DMS153 treated with DMSO at 0.1 percent for 48 hours (cell line): ENCODE data around the gene LTBP2.

Experiments used
- DNase-seq: peaks from one replicate; lab custom pipeline; 2025; ENCODE audit not compliant: unreplicated experiment; lab: John Stamatoyannopoulos, UW

Gene LTBP2

DNA sequence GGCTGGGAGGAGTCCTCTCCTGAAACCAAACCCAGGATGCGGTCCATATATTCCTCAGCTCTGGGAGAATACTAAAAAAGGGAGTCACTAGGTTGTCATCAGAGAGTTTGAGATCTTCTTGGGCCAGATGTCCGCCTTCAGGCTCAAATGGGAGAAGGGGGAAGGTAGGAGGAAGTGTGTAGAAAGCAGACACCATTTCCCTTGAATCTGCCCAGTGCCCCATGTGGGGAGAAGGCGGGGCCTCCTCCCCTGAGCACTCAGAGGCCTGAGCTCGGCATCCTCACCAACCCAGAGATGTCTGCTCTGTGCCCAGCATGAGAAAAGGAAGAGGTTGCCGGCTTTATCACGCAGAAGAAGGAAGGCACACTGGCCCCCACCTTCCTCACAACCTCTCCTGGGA, 37.3 kb downstream of the LTBP2 start:
- DNase-seq: no peak

DNA sequence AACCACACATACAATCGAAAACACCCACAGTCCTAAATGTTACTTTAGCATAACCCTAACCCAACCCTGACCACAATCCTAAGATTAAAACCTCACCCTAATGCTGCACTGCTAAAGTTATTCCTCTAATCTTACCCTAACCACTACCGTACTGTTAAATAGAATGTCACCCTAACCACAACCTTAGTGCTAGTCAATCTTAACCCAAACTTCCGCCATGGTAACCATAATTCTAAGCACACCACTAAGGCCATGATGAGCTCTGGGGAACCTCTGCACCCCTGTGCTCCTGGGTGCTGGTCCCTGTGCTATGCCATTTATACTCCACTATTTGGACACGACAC, 38.0 kb downstream of the LTBP2 start:
- no peak for DNase-seq

DNA sequence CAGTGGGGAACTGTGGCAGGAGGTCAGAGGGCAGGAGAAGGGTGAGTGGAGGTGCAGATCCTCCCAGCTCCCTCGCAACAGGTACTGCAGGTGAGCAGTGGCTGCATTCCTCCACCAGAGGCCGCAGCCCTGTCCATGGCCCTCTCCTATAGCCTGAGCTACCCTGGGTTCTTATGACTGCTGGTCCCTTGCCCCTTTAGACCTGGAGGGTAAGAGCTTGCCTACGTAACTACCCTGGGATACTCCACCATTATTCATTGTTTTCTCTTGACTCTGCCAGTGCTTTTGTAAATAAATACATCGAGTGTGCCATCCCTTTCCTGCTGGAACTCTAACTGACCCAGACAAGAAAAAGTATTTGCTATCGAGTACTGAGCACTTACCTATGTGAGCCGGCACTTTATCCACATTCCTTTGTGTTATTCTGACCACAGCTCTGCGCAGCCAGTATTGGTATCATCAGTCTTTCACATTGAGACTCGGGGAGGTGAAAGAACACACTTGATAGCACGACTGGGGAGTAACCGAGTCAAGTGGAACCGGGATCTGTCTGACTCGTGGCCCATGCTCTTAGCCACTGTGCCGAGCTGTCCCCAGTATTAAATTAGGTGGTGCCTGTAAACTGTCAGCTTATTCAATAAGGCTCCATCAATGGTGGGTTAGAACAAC, 38.5 kb downstream of the LTBP2 start:
- DNase-seq: peak; percentile 2

DNA sequence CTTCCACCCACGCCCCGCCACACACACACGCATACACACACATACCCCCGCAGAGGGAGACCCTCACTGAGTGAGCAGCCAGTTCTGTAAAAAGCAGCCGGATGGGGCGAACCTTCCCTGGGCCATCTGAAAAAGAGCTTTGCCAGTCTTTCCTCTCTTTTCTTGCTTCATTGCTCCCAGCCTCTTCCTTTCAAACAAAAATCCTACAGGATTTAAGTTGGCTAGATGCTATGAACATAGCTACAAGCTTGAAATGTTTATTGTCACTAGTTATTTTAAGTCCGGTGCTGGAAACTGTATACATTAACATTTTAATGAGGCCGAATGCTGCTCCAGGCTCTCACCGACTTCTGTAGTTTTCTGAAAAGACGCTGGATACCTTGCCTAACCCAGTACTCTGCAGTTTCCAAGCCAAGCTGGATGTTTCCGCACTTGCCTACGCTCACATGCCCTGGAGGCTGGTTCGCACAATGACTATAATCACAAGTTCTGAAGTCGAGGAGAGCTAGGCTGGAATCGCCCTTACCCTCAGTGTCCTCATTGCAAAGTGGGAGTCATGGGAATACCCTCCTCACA, 39.2 kb downstream of the LTBP2 start:
- no peak for DNase-seq

DNA sequence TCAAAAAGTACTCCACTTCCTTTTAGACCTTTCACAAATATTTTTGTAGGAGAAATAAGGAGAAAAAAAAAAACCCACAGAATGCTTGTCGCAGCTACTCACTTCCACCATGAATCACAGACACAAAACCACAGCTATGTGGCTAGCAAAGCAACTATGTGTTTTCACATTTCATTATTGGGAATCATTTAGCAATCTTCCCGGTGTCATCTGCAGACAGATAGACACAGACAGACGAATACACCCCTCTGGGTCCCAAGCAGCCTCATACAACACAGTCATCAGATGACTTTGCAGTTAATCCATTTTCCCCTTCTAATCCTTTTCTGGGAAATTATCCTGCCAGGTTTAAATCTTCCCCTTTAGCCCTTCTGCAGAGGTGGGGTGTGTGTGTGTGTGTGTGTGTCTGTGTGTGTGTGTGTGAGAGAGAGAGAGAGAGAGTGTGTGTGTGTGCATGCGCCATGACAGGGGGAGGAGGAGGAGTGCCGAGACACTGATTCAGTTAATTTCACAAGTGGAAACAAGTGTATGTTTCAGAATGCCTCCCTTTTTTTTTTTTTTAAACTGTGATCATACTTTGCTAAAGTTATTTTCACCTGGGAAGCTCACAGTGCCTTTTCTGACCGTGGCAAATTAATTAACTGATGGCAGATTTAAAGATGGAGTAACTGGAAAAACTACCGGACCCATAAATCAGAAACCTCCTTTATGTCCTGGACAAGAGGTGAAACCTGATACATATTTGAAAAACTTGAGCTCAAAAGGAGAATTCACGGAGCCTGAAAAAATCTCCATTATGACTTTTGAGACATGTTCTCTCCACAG, 39.9 kb downstream of the LTBP2 start:
- peak; percentile 6 for DNase-seq

DNA sequence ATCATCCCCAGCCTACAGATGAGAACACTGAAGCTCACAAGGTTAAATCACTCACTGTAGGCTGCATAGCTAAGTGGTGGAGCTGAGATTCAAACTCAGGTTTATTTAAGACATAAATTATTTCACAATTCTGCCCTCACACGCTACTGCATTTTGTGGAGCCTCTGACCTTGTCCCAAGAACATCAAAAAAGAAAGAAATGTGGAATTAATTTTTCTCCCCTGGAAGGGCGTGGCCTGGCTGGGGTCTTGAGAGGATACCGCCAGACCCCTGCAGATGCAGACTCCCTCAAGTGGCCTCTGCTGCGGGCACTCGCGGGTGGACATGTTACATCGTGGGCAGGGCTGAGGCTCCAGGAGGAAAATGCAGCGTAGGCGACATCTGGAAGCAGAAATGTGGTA, 40.6 kb downstream of the LTBP2 start:
- DNase-seq: no peak

DNA sequence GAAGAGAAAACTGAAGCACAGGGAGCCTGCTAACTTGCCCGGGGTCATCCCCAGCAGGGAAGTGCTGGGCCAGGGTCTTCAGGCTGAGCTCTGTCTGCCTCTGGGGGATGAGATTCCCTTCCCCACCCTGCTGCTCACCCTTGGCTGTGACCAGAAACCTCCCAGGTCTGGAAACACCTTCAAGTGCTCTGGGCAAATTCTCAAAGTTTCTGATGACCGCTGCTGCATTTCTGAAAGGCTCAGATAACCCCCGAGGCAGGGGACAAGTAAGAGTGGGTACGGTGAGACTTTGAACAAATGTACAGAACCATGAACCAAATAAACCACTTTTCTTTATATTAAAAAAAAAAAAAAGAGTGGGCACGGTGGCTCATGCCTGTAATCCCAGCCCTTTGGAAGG, 41.3 kb downstream of the LTBP2 start:
- DNase-seq: no peak

DNA sequence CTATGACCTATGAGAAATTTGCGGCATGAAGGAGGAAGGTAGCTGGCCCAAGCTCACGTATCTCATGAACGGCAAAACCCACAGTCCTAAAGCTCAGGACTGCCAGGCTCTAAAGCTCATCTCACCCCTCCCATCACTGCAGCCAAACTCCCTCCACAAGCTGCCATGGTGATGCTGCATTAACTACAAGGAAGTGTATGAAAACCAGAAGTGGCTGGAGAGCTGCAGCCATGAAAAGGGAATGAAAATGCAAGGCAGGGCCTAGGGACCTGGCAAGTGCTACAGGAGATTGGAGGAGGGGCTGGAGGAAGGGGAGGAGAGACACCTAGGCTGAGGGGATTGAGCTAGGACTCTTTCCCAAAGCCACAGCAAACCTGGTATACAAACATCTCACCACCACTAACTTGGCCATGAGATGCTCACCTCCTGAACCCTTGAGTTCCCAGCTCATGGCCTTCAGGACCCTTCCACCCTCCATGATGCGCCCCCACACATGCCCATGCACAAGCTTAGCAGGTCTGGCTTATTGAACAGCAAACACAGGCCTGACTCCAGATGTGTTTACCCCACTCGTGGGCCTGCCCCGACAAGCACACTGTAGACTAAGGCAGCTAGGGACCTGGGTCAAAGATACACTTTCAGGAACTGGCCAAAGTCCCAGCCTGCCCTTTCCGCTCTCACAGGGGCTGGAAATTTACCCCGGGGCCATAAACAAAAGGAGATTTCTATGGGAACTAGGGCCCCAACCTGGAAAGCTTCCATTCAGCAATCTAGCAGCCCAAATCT, 42.0 kb downstream of the LTBP2 start:
- peak; percentile 8 for DNase-seq

DNA sequence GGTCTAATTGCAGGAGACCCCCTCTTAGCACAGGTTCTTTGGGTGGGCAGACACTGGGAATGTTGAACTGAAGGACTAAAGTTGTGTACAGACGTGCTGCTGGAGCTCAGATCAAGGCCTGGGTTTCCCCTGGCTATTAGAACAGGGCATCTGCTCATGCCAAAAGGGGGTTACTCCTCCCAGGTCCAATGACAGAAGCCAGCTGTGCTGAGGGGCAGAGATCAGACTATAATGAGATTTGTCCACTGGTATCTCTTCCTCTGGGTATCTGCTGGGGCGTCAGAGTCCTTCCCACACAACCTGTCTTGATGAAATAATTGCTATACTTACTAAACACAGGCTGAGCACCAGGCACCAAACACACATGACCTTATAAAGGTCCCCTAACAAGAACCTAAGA, 42.6 kb downstream of the LTBP2 start:
- no peak for DNase-seq

DNA sequence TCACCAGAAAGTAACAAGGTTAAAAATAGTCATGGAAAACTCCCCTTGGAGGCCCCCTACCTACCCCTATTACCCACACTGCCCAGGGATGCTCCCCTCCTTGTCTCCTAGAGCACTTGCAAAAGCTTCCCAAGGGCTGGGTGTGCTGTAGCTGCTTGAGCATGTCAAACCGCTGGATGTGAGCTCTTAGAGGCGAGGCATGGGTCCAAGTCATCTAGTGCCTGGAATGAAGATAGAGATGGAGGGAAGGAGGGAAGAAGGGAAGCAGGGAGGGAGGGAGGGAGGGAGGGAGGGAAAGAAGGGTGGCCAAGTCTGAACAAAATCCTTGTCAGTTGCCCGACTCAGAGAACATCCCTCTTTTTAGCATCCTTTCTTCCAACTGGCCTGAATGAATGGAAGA, 43.1 kb downstream of the LTBP2 start:
- DNase-seq: no peak

DNA sequence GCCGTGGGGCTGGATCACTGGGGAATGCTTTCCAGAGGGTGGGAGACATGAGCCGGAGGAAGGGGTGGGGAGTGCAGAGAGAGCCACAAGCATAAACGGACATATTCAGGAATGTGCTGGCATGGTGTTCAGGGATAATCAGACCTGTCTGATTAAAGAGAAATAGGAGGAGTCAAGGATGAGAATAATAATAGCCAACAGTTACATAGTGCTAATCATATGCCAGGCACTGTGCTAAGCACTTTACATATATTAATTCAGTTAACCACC, 43.7 kb downstream of the LTBP2 start:
- DNase-seq: no peak

DNA sequence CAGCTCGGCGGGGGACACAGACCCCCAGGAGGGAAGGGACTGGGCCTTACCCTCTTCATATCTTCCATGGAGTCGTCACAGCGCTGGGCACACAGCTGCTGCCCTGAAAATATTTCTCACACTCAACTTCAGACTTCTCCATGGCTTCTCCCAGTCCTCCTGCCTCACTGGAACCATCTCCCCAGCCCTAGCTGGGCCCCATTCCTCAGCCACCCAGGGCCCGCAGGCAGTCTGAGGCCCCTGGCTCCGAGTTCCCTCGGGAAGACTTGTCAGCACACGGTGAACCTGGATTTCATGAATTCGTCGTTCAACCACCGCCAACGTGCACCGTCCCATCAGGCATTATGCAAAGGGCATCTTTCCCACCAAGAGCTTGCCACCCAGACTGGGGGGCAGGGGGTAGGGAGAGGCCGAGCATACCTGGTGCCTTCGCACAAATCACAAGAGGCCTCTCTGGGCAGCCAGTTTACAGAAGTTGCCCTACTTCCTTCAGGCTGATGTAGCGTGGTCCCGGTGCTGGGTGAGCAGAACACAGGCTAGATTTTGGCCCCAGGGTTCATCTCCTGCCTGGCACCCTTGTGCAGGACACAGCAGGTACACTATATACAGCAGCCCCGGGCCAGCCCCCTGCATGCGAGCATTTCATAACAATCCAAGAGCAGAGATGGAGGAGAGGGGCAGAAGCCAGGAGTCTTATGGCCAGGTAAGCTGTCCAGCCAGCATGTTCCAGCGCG, 44.2 kb downstream of the LTBP2 start:
- DNase-seq: no peak

DNA sequence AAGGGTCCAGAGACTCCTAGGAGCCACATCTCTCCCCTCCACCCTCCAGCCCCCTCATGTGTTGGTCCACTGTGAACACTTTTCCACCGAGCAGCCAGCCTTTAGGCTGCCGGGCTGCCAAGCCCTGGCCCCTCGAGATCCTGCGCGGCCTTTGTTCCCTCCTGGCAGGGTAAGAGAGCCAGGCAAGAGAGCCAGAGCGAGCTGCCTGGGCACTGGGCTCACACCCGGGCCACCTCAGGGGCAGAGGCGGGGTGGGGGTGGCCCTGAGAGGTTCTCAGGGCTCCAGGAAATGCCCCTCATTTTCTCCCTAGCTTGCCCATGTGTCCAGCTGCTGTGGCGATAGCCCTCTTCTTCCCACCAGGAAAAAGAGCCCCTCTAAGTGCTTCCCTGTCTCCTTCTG, 44.8 kb downstream of the LTBP2 start:
- no peak for DNase-seq

DNA sequence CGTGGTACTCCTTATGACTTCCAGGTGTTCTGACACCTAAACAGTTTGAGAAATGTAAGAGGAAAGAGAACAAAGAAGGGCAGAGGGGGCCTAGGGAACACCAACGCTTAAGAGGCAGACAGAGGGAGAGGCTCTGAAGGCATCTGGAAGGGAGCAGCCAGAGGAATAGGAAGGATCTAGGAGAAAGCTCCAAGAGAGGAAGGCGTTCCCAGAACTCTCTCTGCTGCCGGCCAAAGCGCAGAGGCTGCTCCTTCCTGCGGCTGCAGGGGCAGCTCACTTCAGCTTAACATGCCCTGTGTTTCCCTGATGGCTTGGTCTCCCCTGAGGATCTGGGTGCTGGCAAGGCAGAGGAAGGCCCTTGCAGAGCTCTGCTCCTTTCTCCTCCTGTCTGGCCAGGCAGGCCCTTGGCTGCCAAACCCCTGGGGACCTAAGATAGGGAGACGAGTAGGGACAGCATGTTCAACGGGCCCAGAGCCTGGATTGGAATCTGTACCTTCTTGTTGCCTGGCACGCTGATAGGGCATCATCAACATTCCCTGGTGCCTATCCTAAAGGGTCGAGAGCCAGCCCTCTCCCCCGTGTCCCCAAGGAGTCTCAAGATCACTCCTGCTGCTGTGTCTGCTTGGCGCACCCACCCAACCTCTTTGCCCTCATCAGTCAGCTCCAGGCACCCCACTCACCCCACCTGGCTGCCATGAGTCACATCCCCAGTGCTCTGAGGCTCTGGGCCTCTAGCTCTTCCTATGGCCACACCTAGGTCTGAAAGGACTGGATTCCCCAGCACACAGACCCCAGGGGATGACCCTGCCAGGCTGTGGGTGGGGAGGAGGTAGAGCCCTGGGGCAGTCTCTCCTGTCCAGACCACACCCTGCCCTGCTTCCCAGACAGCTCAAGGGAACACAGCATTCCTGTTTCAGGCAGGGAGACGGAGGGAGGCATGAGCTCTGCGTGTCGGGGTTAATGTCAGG, 45.6 kb downstream of the LTBP2 start:
- DNase-seq: no peak

DNA sequence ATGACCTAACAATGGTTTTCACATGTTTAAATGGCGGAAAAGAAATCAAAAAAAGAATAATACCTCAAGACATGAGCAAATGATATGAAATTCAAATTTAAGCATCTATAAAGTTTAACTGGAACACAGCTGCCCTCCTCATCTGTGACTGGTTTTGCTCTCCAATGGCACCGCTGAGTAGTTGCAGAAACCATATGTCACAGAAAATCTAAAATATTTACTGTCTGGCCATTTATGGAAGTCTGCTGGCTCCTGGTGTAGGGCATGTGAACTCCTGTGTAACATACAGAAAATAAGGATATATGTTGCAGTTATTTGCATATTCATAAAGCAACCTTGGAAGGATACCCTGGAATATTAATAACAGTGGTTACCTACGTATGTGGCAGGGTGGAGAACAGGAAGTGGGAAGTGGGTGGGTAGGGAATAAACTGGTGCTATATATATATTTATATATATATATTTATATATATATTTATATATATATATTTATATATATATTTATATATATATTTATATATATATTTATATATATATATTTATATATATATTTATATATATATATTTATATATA, 48.4 kb downstream of the LTBP2 start:
- no peak for DNase-seq

DNA sequence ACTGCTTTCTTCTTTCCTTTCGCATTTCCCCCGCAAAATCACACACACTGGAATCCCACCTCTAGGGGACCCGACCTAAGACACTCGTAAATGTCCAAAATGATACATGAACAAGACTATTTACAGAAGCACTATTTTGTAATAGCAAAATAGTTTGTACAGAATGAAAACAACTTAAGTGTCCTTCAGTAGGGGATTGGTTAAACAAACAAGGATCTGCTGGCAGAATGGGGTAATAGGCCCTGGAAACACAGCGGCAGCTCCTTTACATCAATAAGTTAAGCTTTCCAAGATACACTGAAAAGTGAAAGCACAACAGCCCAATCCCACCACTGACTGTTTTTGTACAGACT, 48.8 kb downstream of the LTBP2 start:
- no peak for DNase-seq

DNA sequence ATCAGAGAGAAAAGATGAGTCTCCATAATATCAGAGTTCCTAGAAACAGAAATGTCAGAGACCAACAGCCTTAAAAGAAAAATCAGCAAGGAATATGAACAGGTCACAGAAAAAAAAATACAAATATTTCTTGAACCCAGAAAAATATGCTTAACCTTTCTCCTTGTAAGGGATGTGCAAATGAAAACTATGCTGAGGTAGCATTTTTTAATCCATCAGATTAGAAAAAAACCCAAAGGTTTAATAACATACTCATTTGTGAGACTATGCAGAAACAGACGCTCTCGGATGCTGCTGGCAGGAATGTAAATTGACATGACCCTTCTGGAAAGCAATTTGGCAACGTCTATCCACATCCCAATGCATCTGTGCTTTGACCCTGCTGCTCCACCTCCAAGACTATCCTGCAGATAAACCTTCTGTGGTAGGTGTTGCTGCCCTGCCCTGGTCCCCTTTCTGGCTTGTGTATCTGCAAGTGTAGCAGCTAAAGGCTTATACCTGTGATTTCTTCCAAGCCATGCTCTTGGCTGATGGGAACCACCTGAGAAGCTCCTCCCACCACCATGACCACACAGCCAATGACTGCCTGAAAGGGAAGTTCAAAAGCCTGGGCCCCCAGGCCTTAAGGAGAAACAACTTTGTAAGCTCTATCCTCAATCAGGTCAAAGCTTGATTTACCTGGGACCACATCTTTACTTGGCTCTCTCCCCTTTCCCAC, 49.4 kb downstream of the LTBP2 start:
- no peak for DNase-seq

DNA sequence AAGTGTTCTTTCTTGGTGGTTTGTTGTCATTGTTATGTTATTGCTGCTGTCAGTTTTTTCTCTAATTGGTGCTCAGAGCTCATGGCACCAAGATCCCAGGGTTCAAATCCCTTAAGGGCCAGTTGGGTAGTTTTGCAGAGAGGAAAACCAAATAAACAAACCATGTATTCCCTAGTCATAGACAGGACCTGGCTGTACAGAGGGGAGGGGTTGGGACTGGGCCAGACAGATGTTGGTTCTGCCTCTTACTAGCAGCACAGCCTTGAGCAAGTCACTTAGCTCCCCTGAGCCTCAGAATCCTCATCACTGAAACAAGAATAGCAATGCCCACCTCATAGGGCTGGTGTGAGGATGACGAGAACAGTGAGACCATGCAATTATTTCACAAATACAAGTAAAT, 53.4 kb downstream of the LTBP2 start:
- DNase-seq: no peak

DNA sequence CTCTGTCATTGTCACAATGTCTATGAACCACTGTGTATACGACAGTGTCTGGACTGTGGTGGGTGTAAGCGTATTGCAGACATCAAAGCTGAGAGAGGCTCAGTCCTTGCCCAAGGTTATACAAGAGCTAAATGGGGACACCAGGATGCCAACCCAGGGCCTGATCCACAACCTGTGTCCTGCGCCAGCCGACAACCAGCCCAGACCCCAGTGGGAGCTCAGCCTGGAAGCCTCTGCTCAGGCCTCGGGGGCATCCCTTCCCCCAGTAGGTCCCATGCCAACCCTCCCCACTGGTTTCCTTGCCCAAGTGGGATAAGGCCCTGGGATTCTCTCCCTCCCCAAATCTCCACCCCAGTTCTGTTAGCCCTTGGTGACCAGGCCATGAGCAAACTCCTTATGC, 54.3 kb downstream of the LTBP2 start:
- DNase-seq: no peak
